Measurements from ENCODE around the gene FUT7. TPM values are rescaled to one million over a fixed set of nuclear protein-coding genes. Genes with fewer than 3 reads are reported as not detected.
"Not testable (repeated sequence)": the region's sequence is repeated elsewhere in the genome, so short reads cannot be mapped to it uniquely, and the experiment has no call there.

The FUT7 gene
- total RNA-seq, 1 donor from 2014 or later = 5.0 TPM

DNA sequence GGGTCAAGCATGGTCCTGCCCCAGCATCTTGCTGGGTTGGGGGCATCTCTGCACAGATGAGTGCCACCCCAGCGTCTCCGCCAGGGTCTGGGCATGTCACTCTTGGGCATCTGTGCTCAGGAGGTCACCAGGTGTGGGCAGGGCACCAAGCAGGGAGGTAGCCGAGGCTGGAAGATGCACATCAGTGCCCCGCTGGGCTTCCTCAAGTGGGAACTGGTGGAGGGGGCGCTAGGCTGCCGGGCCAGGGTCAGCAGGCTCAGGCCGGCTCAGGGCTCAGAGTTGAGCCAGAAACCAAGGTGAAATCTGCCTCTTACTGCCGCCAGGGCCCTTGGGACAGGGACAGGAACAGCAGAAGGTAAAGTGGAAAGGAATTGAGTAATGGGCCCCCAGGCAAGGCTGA lies 4.0 kb upstream of the FUT7 start:
- ChIA-PET POLR2A (interaction anchor here (1.8 to 2.6 kb wide), 2 partner anchors 193 to 228 kb away, joined by 9 to 12 read pairs; partner anchors contain the start of genes AJM1 and RABL6), CTCF (interaction anchor here (0.6 to 4.3 kb wide), 26 partner anchors 9 to 309 kb away, joined by 3 to 58 read pairs (median 6); partner anchors contain the start of genes AJM1, C8G, CLIC3 and FBXW5)
- TF ChIP-seq, protein P1, sequence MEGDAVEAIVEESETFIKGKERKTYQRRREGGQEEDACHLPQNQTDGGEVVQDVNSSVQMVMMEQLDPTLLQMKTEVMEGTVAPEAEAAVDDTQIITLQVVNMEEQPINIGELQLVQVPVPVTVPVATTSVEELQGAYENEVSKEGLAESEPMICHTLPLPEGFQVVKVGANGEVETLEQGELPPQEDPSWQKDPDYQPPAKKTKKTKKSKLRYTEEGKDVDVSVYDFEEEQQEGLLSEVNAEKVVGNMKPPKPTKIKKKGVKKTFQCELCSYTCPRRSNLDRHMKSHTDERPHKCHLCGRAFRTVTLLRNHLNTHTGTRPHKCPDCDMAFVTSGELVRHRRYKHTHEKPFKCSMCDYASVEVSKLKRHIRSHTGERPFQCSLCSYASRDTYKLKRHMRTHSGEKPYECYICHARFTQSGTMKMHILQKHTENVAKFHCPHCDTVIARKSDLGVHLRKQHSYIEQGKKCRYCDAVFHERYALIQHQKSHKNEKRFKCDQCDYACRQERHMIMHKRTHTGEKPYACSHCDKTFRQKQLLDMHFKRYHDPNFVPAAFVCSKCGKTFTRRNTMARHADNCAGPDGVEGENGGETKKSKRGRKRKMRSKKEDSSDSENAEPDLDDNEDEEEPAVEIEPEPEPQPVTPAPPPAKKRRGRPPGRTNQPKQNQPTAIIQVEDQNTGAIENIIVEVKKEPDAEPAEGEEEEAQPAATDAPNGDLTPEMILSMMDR (IDR thresholded peaks at IDR 0.05) = no peak
- no peaks in the 10 kb centered on the region for H3K27me3 Mint-ChIP-seq
- intact Hi-C loops (cut with micrococcal nuclease) = loop anchor here (1.0 kb wide), 4 partner anchors 32 to 249 kb away; partner anchors contain the start of gene AJM1
- peaks cover 38% of the 10 kb centered on the region for H3K4me1 Mint-ChIP-seq
- H3K27ac Mint-ChIP-seq = no peak overlapping the region
- ATAC-seq (ENCODE audit: low read depth) (no peak), DNase-seq (no peak)
- no peaks in the 10 kb centered on the region for H3K9me3 Mint-ChIP-seq
- no peak overlapping the region for H3K4me3 Mint-ChIP-seq
- no peaks in the 10 kb centered on the region for H3K36me3 Mint-ChIP-seq (ENCODE audit: low read depth)

DNA sequence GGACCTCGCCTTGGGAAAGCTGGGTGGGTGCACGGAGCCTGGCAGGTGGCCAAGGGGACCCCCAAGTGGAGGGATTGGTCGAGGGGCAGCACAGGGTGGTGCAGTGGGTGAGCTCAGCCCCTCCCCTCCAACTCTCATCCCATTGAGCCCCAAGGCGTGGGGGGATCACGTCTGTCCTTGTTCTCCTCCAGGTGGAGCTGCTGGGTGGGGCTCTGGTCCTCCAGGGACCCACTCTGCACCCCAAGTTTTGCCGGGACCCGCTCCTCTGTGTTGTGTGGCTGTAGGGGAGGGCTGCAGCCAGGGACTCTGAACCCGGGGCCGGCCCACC lies 3.6 kb upstream of the FUT7 start:
- ChIA-PET POLR2A (interaction anchor here (0.6 to 2.6 kb wide), 14 partner anchors 8 to 334 kb away, joined by 3 to 12 read pairs (median 4); partner anchors contain the start of genes AJM1, NPDC1, RABL6 and TMEM141), CTCF (interaction anchor here (0.7 to 4.3 kb wide), 30 partner anchors 8 to 278 kb away, joined by 3 to 58 read pairs (median 6); partner anchors contain the start of genes AJM1, C8G, CLIC3 and FBXW5)
- TF ChIP-seq, protein P1 (IDR thresholded peaks at IDR 0.05) = no peak
- no peak for ATAC-seq (ENCODE audit: low read depth)
- Mint-ChIP-seq H3K9me3 (no peaks in the 10 kb centered on the region), H3K27ac (no peak overlapping the region), H3K36me3 (ENCODE audit: low read depth) (no peaks in the 10 kb centered on the region), H3K4me3 (no peak overlapping the region), H3K4me1 (peaks cover 43% of the 10 kb centered on the region), H3K27me3 (no peaks in the 10 kb centered on the region)
- DNase-seq = no peak
- intact Hi-C loops (cut with micrococcal nuclease) = loop anchor here (1.0 kb wide), 4 partner anchors 31 to 248 kb away; partner anchors contain the start of gene AJM1

DNA sequence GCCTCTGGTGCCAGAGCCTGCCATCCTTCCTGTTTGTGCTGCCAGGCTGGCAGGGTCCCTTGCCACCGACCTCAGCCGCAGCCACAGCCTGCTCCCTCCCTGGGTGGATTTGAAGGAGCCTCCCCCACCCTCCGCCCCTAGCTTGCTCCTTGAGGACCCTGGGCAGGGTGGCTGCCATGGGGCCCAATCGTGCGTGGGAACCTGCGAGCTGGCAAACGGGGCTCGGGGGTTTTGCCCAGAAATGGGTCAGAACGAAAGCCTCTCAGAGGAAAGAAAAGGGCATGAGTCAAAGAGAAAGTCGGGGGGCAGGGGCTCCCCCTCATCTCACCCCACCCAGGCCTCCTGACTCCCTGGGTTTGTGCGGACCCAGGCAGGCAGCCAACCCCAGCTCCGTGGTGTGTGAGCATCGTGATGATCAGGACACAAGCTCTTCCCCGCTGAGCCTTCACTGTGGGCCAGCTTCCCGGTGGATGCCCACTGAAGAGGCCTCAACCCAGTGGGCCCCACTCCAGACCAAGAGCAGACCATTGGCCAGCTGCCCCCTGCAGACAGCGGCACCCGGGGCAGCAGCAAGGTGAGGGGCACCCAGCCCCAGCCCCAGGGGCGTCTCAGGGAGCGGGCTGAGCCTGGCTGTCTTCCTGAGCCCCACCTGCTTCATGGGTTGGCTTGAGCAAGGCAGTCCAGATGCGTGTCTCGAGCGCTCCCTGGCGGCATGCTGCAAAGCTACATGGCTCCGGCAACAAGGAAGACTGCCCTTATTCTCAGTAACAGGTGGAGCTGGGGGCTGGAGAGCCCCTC lies 3.0 kb upstream of the FUT7 start:
- Mint-ChIP-seq H3K4me1 (peaks cover 49% of the 10 kb centered on the region), H3K27me3 (no peaks in the 10 kb centered on the region), H3K36me3 (ENCODE audit: low read depth) (no peaks in the 10 kb centered on the region), H3K27ac (peak overlapping the region; percentile 75), H3K4me3 (peak overlapping the region; percentile 67), H3K9me3 (no peaks in the 10 kb centered on the region)
- TF ChIP-seq, protein P1 (IDR thresholded peaks at IDR 0.05) = no peak
- DNase-seq (peak; percentile 82), ATAC-seq (ENCODE audit: low read depth) (peak; percentile 65)
- intact Hi-C loops (cut with micrococcal nuclease) = loop anchor here (1.0 kb wide), 5 partner anchors 31 to 248 kb away; partner anchors contain the start of gene AJM1
- POLR2A ChIA-PET = interaction anchor here (0.5 to 2.6 kb wide), 23 partner anchors 8 to 483 kb away, joined by 3 to 12 read pairs (median 4); partner anchors contain the start of genes AJM1, NPDC1, RABL6 and TMEM141
- CTCF ChIA-PET = interaction anchor here (0.7 to 4.3 kb wide), 32 partner anchors 8 to 277 kb away, joined by 3 to 58 read pairs (median 5); partner anchors contain the start of genes AJM1, C8G, CLIC3 and FBXW5

DNA sequence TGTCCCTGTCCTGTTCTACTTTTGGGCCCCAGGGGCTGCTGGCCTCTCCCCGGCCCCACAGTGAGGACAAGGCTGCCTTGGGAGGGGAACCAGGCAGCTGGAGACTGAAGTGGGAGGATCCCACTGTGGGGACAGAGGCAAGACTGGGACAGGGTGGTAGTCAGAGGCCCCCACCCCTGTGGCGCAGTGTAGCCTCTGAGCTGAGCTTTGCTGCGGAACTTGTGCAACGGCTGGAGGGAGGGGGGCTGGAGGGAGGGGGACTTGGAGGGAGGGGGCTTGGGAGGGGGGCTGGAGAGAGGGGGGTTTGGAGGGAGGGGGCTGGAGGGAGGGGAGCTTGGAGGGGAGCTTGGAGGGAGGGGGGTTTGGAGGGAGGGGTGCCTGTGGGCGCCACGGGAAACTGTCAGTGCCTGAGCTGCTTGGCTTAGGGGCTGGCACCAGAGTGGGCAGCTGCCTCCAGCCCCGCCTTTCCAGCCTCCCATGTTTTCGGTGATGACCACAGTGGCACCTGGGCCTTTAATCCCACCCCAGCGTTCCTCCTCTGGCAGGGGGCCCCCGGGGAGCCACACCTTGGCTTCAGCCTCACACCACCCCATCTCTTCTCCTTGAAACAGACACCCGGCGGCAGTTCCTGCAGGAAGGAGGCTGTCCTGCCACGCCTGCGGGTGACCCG lies 2.3 kb upstream of the FUT7 start:
- peak overlapping the region; percentile 80 for H3K4me3 Mint-ChIP-seq
- ATAC-seq (ENCODE audit: low read depth) (no peak), DNase-seq (no peak)
- no peaks in the 10 kb centered on the region for H3K27me3 Mint-ChIP-seq
- no peaks in the 10 kb centered on the region for H3K36me3 Mint-ChIP-seq (ENCODE audit: low read depth)
- TF ChIP-seq, protein P1 (IDR thresholded peaks at IDR 0.05) = no peak
- peak overlapping the region; percentile 88 for H3K27ac Mint-ChIP-seq
- H3K4me1 Mint-ChIP-seq = peaks cover 56% of the 10 kb centered on the region
- intact Hi-C loops (cut with micrococcal nuclease) = loop anchor here (1.0 kb wide), 1 partner anchor 34 kb away; no protein-coding TSS in a partner anchor
- POLR2A ChIA-PET = interaction anchor here (0.5 to 2.6 kb wide), 19 partner anchors 12 to 796 kb away, joined by 3 to 12 read pairs (median 4); partner anchors contain the start of genes AJM1, MAN1B1, NPDC1 and RABL6
- CTCF ChIA-PET = interaction anchor here (0.8 to 4.3 kb wide), 21 partner anchors 8 to 276 kb away, joined by 3 to 58 read pairs (median 7); partner anchors contain the start of genes AJM1, C8G, CLIC3 and FBXW5
- no peaks in the 10 kb centered on the region for H3K9me3 Mint-ChIP-seq

DNA sequence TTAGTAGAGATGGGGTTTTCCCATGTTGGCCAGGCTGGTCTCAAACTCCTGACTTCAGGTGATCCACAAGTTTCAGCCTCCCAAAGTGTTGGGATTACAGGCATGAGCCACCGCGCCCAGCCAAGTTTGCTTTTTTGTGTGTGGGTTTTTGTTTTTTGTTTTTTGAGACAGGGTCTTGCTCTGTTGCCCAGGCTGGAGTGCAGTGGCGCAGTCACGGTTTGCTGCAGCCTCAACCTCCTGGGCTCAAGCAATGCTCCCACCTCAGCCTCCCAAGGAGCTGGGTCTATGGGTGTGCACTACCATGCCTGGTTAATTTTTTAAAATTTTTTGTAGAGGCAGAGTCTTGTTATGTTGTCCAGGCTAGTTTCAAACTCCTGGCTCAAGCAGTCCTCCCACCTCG lies 1.6 kb upstream of the FUT7 start:
- Mint-ChIP-seq H3K4me1 (peaks cover 62% of the 10 kb centered on the region), H3K27ac (peak overlapping the region; percentile 88)

More for the DNA sequence above, 1.6 kb upstream of the FUT7 start:
- ChIA-PET CTCF (interaction anchor here (2.7 to 4.3 kb wide), 2 partner anchors 190 to 246 kb away, joined by 21 to 58 read pairs; partner anchors contain the start of genes AJM1 and TMEM141), POLR2A (interaction anchor here (0.6 to 2.6 kb wide), 3 partner anchors 53 to 795 kb away, joined by 3 to 12 read pairs (median 3); partner anchors contain the start of genes AJM1 and MAN1B1)
- H3K4me3 Mint-ChIP-seq = peak overlapping the region; percentile 80
- H3K9me3 Mint-ChIP-seq; intact Hi-C loops (cut with micrococcal nuclease); DNase-seq; ATAC-seq (ENCODE audit: low read depth); H3K36me3 Mint-ChIP-seq (ENCODE audit: low read depth); H3K27me3 Mint-ChIP-seq: not testable (repeated sequence)

Measured in activated B cell treated with CpG ODN at 0.5 μM for 24 hours (primary cell).